Muscle layer of duodenum (tissue), 2 donors: ENCODE measurements around the gene CD44.
A peak's percentile ranks its signal among the peaks of the same experiment; 100 is the strongest.

Experiments
- H3K27ac ChIP-seq: one replicate; pipeline ENCODE4 v1.7.0; 2013; ENCODE audit warnings: mild to moderate bottlenecking, low read length
- H3K27me3 ChIP-seq: one replicate; pipeline ENCODE4 v1.7.0; 2013; ENCODE audit warnings: low read depth, mild to moderate bottlenecking, control low read depth, low read length
- H3K36me3 ChIP-seq, 2 donors: one replicate each; pipeline ENCODE4 v1.7.0; 2013; ENCODE audit warnings: low read length in 2 of 2, control low read depth in 1 of 2, mild to moderate bottlenecking in 1 of 2; ENCODE audit not compliant: insufficient read depth in 2 of 2, control insufficient read depth in 1 of 2
- H3K4me1 ChIP-seq, 2 donors: one replicate each; pipeline ENCODE4 v1.7.0; 2013; ENCODE audit warnings: low read length in 2 of 2, mild to moderate bottlenecking in 2 of 2, control low read depth in 1 of 2, moderate library complexity in 1 of 2; ENCODE audit not compliant: insufficient read depth in 2 of 2, control insufficient read depth in 1 of 2
- H3K4me3 ChIP-seq, 2 donors: one replicate each; pipeline ENCODE4 v1.7.0; 2013; ENCODE audit warnings: low read length in 2 of 2, low read depth in 1 of 2, mild to moderate bottlenecking in 1 of 2
- H3K9me3 ChIP-seq, 2 donors: one replicate each; pipeline ENCODE4 v1.7.0; 2013; ENCODE audit warnings: low read length in 2 of 2, control low read depth in 1 of 2, mild to moderate bottlenecking in 1 of 2; ENCODE audit not compliant: control insufficient read depth in 1 of 2
- donor health status: healthy.

Gene CD44

GRCh38 chr11:35260342-35260985, 121.5 kb downstream of the CD44 start:
- H3K36me3 ChIP-seq, result no peaks in the 10 kb centered on the region
- no peak overlapping the region for H3K27ac ChIP-seq
- no peak overlapping the region for H3K4me3 ChIP-seq
- peaks cover 0 to 6% of the 10 kb centered on the region in 2 donors for H3K4me1 ChIP-seq
- H3K9me3 ChIP-seq, result no peaks in the 10 kb centered on the region
- H3K27me3 ChIP-seq, result no peaks in the 10 kb centered on the region

- H3K9me3 ChIP-seq, result no peaks in the 10 kb centered on the region
- H3K4me1 ChIP-seq, result peaks cover 0 to 6% of the 10 kb centered on the region in 2 donors
- no peak overlapping the region for H3K27ac ChIP-seq
- H3K27me3 ChIP-seq, result no peaks in the 10 kb centered on the region
- no peaks in the 10 kb centered on the region for H3K36me3 ChIP-seq
- no peak overlapping the region for H3K4me3 ChIP-seq
Measured at GRCh38 chr11:35261197-35261596, 122.2 kb downstream of the CD44 start.

GRCh38 chr11:35262056-35262455, 123.1 kb downstream of the CD44 start:
- no peak overlapping the region for H3K27ac ChIP-seq
- no peaks in the 10 kb centered on the region for H3K27me3 ChIP-seq

GRCh38 chr11:35262735-35263134, 123.8 kb downstream of the CD44 start:
- Histone ChIP-seq H3K36me3 (no peaks in the 10 kb centered on the region), H3K4me3 (no peak overlapping the region), H3K27ac (no peak overlapping the region), H3K27me3 (no peaks in the 10 kb centered on the region), H3K4me1 (peaks cover 0 to 6% of the 10 kb centered on the region in 2 donors), H3K9me3 (no peaks in the 10 kb centered on the region)

More at GRCh38 chr11:35262056-35262455, 123.1 kb downstream of the CD44 start:
- H3K4me1 ChIP-seq, result peaks cover 0 to 6% of the 10 kb centered on the region in 2 donors
- no peaks in the 10 kb centered on the region for H3K36me3 ChIP-seq
- H3K4me3 ChIP-seq, result no peak overlapping the region
- no peaks in the 10 kb centered on the region for H3K9me3 ChIP-seq

- Histone ChIP-seq H3K4me1 (no peaks in the 10 kb centered on the region), H3K27ac (no peak overlapping the region), H3K4me3 (no peak overlapping the region), H3K36me3 (no peaks in the 10 kb centered on the region), H3K9me3 (no peaks in the 10 kb centered on the region), H3K27me3 (no peaks in the 10 kb centered on the region)
Measured at GRCh38 chr11:35265755-35266454, 126.9 kb downstream of the CD44 start.

GRCh38 chr11:35267504-35267903, 128.5 kb downstream of the CD44 start:
- H3K27me3 ChIP-seq, result no peaks in the 10 kb centered on the region
- H3K4me3 ChIP-seq, result no peak overlapping the region
- no peaks in the 10 kb centered on the region for H3K36me3 ChIP-seq
- no peaks in the 10 kb centered on the region for H3K9me3 ChIP-seq
- H3K4me1 ChIP-seq, result no peaks in the 10 kb centered on the region
- no peak overlapping the region for H3K27ac ChIP-seq

- H3K27me3 ChIP-seq, result no peaks in the 10 kb centered on the region
- H3K27ac ChIP-seq, result no peak overlapping the region
- H3K4me1 ChIP-seq, result peaks cover 5 to 6% of the 10 kb centered on the region in 2 donors
- H3K4me3 ChIP-seq, result no peak overlapping the region
- no peaks in the 10 kb centered on the region for H3K9me3 ChIP-seq
- H3K36me3 ChIP-seq, result no peaks in the 10 kb centered on the region
Measured at GRCh38 chr11:35270342-35270741, 131.4 kb downstream of the CD44 start.

- no peaks in the 10 kb centered on the region for H3K27me3 ChIP-seq
- no peaks in the 10 kb centered on the region for H3K9me3 ChIP-seq
- no peaks in the 10 kb centered on the region for H3K36me3 ChIP-seq
- H3K27ac ChIP-seq, result no peak overlapping the region
- no peak overlapping the region for H3K4me3 ChIP-seq
- peaks cover 9 to 13% of the 10 kb centered on the region in 2 donors for H3K4me1 ChIP-seq
Measured at GRCh38 chr11:35271031-35271430, 132.1 kb downstream of the CD44 start.

GRCh38 chr11:35272391-35272902, 133.5 kb downstream of the CD44 start:
- Histone ChIP-seq H3K4me1 (peaks cover 9 to 16% of the 10 kb centered on the region in 2 donors), H3K27me3 (no peaks in the 10 kb centered on the region), H3K36me3 (no peaks in the 10 kb centered on the region), H3K9me3 (no peaks in the 10 kb centered on the region), H3K4me3 (no peak overlapping the region), H3K27ac (no peak overlapping the region)

GRCh38 chr11:35274909-35275785, 136.2 kb downstream of the CD44 start:
- Histone ChIP-seq H3K9me3 (no peaks in the 10 kb centered on the region), H3K4me1 (peaks cover 9 to 16% of the 10 kb centered on the region in 2 donors), H3K4me3 (peak overlapping the region in 1 of 2 donors; percentile 12), H3K27ac (peak overlapping the region; percentile 19), H3K27me3 (no peaks in the 10 kb centered on the region), H3K36me3 (no peaks in the 10 kb centered on the region)

GRCh38 chr11:35275786-35276170, 136.8 kb downstream of the CD44 start:
- Histone ChIP-seq H3K27me3 (no peaks in the 10 kb centered on the region), H3K36me3 (no peaks in the 10 kb centered on the region), H3K4me1 (peaks cover 9 to 16% of the 10 kb centered on the region in 2 donors), H3K4me3 (no peak overlapping the region), H3K27ac (peak overlapping the region; percentile 14), H3K9me3 (no peaks in the 10 kb centered on the region)
